Neural crest cell (in vitro differentiated cells): Measurements from ENCODE around the gene SYT4. TPM values are rescaled to one million over a fixed set of nuclear protein-coding genes. Genes with fewer than 3 reads are reported as not detected.

Source experiments
- DNase-seq: peaks from one replicate; pipeline ENCODE4 v3.0.0; 2021; ENCODE audit warnings: low read depth, mixed read lengths, low spot score
- H3K27ac Mint-ChIP-seq: one replicate; pipeline ENCODE4 v1.8.0; 2021; ENCODE audit warnings: mild to moderate bottlenecking, mixed read lengths; ENCODE audit not compliant: unreplicated experiment
- H3K27me3 Mint-ChIP-seq: 2 replicates; pipeline ENCODE4 v1.8.0; 2021; ENCODE audit warnings: low read depth, mild to moderate bottlenecking, mixed read lengths
- H3K36me3 Mint-ChIP-seq: 2 replicates; pipeline ENCODE4 v1.8.0; 2021; ENCODE audit warnings: low read depth, mild to moderate bottlenecking, mixed read lengths
- H3K4me1 Mint-ChIP-seq: 2 replicates; pipeline ENCODE4 v1.8.0; 2021; ENCODE audit warnings: mixed read lengths
- H3K4me3 Mint-ChIP-seq: one replicate; pipeline ENCODE4 v1.8.0; 2021; ENCODE audit warnings: mild to moderate bottlenecking, mixed read lengths
- H3K9me3 Mint-ChIP-seq: 2 replicates; pipeline ENCODE4 v1.8.0; 2021; ENCODE audit warnings: mixed read lengths
- total RNA-seq: library from RNA; stranded (reverse); gene quantifications from 2 replicates; pipeline ENCODE4 v1.2.1, GENCODE V29; 2021
- TF ChIP-seq, protein P1 (sequence below): fragments of 200-600 bp; sonication (generic); conservative IDR thresholded peaks from 2 replicates; pipeline ENCODE4 v1.5.0; 2021; ENCODE audit warnings: antibody characterized with exemption, mild to moderate bottlenecking

The SYT4 gene
- total RNA-seq, 1 donor from 2014 or later: 8.2 TPM

DNA sequence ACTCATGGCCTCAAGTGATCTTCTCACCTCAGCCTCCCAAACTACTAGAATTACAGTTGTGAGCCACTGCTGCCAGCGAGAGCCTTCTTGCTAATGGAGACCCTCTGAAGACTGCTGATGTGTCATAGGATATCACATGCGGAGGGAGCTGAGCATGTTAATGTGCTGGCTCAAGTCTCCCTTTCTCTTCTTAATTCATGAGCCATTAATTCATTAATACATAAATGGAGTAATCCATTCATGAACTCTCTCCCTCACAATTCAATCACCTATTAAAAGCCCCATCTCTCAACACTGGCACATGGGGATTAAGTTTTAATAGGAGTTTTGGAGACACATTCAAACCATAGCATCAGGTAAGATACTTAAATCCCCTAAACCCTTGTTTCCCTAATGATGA is 54.8 kb downstream of the SYT4 start:
- Mint-ChIP-seq H3K27ac (no peak overlapping the region), H3K36me3 (no peaks in the 10 kb centered on the region), H3K27me3 (no peaks in the 10 kb centered on the region), H3K9me3 (peaks cover 7% of the 10 kb centered on the region), H3K4me1 (peaks cover 8% of the 10 kb centered on the region), H3K4me3 (no peak overlapping the region)
- DNase-seq: no peak
- TF ChIP-seq, protein P1, sequence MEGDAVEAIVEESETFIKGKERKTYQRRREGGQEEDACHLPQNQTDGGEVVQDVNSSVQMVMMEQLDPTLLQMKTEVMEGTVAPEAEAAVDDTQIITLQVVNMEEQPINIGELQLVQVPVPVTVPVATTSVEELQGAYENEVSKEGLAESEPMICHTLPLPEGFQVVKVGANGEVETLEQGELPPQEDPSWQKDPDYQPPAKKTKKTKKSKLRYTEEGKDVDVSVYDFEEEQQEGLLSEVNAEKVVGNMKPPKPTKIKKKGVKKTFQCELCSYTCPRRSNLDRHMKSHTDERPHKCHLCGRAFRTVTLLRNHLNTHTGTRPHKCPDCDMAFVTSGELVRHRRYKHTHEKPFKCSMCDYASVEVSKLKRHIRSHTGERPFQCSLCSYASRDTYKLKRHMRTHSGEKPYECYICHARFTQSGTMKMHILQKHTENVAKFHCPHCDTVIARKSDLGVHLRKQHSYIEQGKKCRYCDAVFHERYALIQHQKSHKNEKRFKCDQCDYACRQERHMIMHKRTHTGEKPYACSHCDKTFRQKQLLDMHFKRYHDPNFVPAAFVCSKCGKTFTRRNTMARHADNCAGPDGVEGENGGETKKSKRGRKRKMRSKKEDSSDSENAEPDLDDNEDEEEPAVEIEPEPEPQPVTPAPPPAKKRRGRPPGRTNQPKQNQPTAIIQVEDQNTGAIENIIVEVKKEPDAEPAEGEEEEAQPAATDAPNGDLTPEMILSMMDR: no peak

DNA sequence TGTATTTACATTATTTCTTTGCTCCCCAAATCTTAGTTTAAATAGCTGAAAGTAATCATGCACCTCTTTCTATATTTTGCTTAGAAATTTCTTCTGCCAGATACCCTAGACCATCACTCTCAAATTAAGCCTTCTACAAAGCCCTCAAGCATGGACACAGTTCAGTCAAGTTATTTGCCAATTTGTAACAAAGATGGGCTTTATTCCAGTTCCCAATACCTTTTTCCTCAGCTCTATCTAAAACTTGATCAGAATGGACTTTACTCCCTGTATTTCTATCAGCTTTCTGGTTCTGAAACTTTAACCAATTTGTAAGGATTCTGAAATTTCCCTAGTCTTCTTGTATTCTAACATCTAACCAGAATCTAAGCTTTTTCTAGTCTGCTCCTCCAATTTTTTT is 56.6 kb downstream of the SYT4 start:
- Mint-ChIP-seq H3K4me3 (no peak overlapping the region), H3K27ac (no peak overlapping the region), H3K4me1 (peaks cover 8% of the 10 kb centered on the region), H3K27me3 (no peaks in the 10 kb centered on the region), H3K36me3 (no peaks in the 10 kb centered on the region), H3K9me3 (peaks cover 4% of the 10 kb centered on the region)
- TF ChIP-seq, protein P1: no peak
- DNase-seq: no peak

Other genes starting within 250 kb of the SYT4 start
- gene RIT2, start 161.8 kb downstream of the SYT4 start, total RNA-seq: not detected in 2 replicates